Retinal pigment epithelial cell (primary cell): ENCODE data around the gene PPP2R2B.

ENCODE experiments used
- DNase-seq: peaks from one replicate; pipeline ENCODE4 v3.0.0-alpha.2; 2010; ENCODE audit warnings: low read depth
- H3K4me3 ChIP-seq: 2 replicates; pipeline ENCODE4 v1.5.1; 2011; ENCODE audit warnings: mild to moderate bottlenecking, low read length, control low read depth, moderate library complexity
- CTCF ChIP-seq: conservative IDR thresholded peaks from 2 replicates; pipeline ENCODE4 v1.5.1; 2011; ENCODE audit warnings: low read depth, low read length, control low read depth, inconsistent platforms

Gene PPP2R2B

GRCh38 chr5:146910239-146910638 lies 31.7 kb upstream of the PPP2R2B start:
- no peak for DNase-seq
- TF ChIP-seq CTCF = no peak
- no peak overlapping the region for H3K4me3 ChIP-seq

- TF ChIP-seq CTCF = no peak
- no peak overlapping the region for H3K4me3 ChIP-seq
- DNase-seq = no peak
These were observed 30.9 kb upstream of the PPP2R2B start for GRCh38 chr5:146909255-146910068.

GRCh38 chr5:146906803-146907202 lies 28.2 kb upstream of the PPP2R2B start:
- TF ChIP-seq CTCF = peak; percentile 38
- H3K4me3 ChIP-seq = no peak overlapping the region
- no peak for DNase-seq

GRCh38 chr5:146904890-146905289 lies 26.3 kb upstream of the PPP2R2B start:
- H3K4me3 ChIP-seq = no peak overlapping the region
- TF ChIP-seq CTCF = no peak
- no peak for DNase-seq

GRCh38 chr5:146903789-146904188 lies 25.2 kb upstream of the PPP2R2B start:
- no peak overlapping the region for H3K4me3 ChIP-seq
- no peak for TF ChIP-seq CTCF
- DNase-seq = no peak

- TF ChIP-seq CTCF = no peak
These were observed 23.9 kb upstream of the PPP2R2B start for GRCh38 chr5:146902471-146902870.

GRCh38 chr5:146897061-146897460 lies 18.5 kb upstream of the PPP2R2B start:
- no peak for TF ChIP-seq CTCF
- H3K4me3 ChIP-seq = no peak overlapping the region
- no peak for DNase-seq

More at GRCh38 chr5:146902471-146902870, 23.9 kb upstream of the PPP2R2B start:
- no peak for DNase-seq
- no peak overlapping the region for H3K4me3 ChIP-seq
